HG03342 (cell line): Measurements from ENCODE around the gene FEZF2.

Experiments used
- ATAC-seq: cut with Tn5 transposase; IDR thresholded peaks from one replicate; pipeline ENCODE4 v1.9.1; 2021; ENCODE audit warnings: mild to moderate bottlenecking, moderate library complexity; ENCODE audit not compliant: unreplicated experiment

Gene FEZF2

GRCh38 chr3:62373215-62373614 lies at the start of gene FEZF2:
Gene FEZF2, minus strand, starts transcription at chr3:62373550. Its CDS starts 682 bp downstream, at chr3:62372868.
- ATAC-seq: no peak

GRCh38 chr3:62421207-62421606 lies 47.9 kb upstream of the FEZF2 start:
- ATAC-seq: no peak

GRCh38 chr3:62416144-62416543 lies 42.8 kb upstream of the FEZF2 start:
- no peak for ATAC-seq

- no peak for ATAC-seq
Measured at GRCh38 chr3:62415312-62415801, 42.0 kb upstream of the FEZF2 start.

- ATAC-seq: no peak
Measured at GRCh38 chr3:62414786-62415185, 41.4 kb upstream of the FEZF2 start.

GRCh38 chr3:62413687-62414086 lies 40.3 kb upstream of the FEZF2 start:
- no peak for ATAC-seq

- no peak for ATAC-seq
Measured at GRCh38 chr3:62406945-62407344, 33.6 kb upstream of the FEZF2 start.

- no peak for ATAC-seq
Measured at GRCh38 chr3:62405566-62405965, 32.2 kb upstream of the FEZF2 start.

- no peak for ATAC-seq
Measured at GRCh38 chr3:62405135-62405534, 31.8 kb upstream of the FEZF2 start.

- ATAC-seq: no peak
Measured at GRCh38 chr3:62404321-62404720, 31.0 kb upstream of the FEZF2 start.

- no peak for ATAC-seq
Measured at GRCh38 chr3:62403765-62404164, 30.4 kb upstream of the FEZF2 start.

GRCh38 chr3:62392626-62393292 lies 19.4 kb upstream of the FEZF2 start:
- no peak for ATAC-seq

- no peak for ATAC-seq
Measured at GRCh38 chr3:62387251-62387650, 13.9 kb upstream of the FEZF2 start.

GRCh38 chr3:62379321-62379798 lies 6.0 kb upstream of the FEZF2 start:
- no peak for ATAC-seq

- no peak for ATAC-seq
Measured at GRCh38 chr3:62378921-62379320, 5.6 kb upstream of the FEZF2 start.

- ATAC-seq: no peak
Measured at GRCh38 chr3:62378311-62378789, 5.0 kb upstream of the FEZF2 start.

- ATAC-seq: no peak
Measured at GRCh38 chr3:62376906-62377877, 3.8 kb upstream of the FEZF2 start.

- ATAC-seq: no peak
Measured at GRCh38 chr3:62376454-62376720, 3.0 kb upstream of the FEZF2 start.

- no peak for ATAC-seq
Measured at GRCh38 chr3:62375655-62376453, 2.5 kb upstream of the FEZF2 start.

GRCh38 chr3:62374341-62375218 lies 1.2 kb upstream of the FEZF2 start:
- ATAC-seq: no peak
